Stimulated activated CD4-positive, alpha-beta T cell treated with anti-CD3 and anti-CD28 coated beads, Interleukin-1b, Interleukin-23, amount 100 ng/mL, for 4 hours (primary cell): ENCODE measurements around the gene MAF.

Source experiments
- DNase-seq, 2 donors: peaks; one replicate each; pipeline ENCODE4 v3.0.0-alpha.2; 2020; ENCODE audit warnings: low read depth in 2 of 2

The MAF gene

DNA sequence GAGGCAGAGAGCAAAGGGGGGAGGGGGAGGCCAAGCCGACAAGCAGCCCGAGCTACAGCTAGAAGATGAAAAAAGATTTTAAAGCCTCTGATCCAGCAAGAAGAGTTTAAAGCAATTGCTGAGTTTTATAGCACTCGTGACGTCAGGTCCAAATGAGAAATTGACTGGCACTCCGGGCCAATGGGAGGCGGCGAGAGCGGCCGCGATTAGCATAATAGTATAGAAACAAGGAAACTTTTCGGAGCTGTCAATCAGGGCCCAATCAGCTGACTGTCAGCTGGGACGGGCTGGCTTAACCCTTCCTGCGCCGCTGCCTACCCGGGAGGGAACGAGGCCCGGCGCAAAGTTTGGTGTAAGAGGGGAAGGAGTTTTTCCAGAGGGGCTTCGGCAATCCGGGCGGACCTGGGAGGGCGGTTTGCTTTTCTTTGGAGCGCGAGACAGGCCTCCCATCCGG is at the start of gene MAF:
Gene MAF (minus strand): TSS at position 100 of the 454 bp plus-strand sequence. CDS start 835 bp downstream, outside the sequence.
- peak; percentile 68 to 71 for DNase-seq

DNA sequence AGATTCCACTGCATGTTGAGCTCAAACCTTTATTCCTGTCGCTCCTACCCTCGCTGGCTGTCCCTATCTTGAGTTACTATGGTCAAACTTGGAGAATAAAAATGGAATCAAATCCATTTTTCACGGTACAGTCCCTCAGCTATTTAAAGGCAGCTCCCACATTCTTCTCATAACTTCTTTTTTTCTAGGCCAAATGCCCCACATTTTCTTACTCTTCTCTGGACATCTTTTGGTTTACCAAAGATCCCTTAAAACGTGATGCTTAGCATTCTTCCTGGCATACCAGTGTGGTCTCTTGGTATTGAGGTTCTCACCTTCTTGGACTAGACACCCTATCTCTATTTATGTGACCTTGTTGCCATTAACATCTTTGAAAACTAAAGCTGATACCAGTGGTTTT is 48.3 kb upstream of the MAF start:
- no peak for DNase-seq

DNA sequence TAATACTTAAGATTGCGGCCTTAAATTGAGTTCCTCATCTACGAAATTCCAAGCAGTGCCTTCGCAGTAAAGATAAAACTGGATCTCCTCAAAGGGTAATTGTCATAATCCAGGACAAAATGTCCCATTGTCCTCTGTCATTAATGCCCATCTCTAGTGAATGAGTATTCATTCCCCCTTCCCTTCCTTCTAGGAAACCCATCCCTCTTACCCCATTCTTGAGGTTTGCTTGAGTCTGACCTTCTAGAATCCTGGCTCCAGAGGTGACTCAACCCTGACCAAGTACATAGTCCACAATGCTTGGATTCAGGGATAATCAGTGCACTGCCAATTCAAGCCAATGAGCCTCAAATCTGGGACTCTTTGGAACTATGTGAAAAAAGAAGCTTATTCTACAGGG is 47.0 kb upstream of the MAF start:
- DNase-seq: no peak

DNA sequence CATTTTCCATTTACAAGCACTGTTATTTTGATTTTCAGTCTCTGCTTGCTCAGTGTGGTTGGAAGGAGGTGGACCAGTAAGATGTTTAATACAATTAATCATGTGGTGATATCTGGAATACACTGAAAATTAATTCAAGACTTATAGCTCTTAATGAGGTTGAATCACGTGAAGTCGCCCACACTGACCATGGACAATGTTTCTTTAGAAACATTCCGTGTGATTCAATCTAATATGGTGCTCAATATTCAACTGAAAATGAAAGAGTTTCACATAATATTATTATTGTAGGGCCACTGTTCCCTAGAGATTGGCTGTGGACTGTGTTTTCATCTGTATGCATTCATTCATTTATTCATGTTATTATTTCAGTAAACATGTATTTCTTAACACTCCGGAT is 45.2 kb upstream of the MAF start:
- DNase-seq: no peak

DNA sequence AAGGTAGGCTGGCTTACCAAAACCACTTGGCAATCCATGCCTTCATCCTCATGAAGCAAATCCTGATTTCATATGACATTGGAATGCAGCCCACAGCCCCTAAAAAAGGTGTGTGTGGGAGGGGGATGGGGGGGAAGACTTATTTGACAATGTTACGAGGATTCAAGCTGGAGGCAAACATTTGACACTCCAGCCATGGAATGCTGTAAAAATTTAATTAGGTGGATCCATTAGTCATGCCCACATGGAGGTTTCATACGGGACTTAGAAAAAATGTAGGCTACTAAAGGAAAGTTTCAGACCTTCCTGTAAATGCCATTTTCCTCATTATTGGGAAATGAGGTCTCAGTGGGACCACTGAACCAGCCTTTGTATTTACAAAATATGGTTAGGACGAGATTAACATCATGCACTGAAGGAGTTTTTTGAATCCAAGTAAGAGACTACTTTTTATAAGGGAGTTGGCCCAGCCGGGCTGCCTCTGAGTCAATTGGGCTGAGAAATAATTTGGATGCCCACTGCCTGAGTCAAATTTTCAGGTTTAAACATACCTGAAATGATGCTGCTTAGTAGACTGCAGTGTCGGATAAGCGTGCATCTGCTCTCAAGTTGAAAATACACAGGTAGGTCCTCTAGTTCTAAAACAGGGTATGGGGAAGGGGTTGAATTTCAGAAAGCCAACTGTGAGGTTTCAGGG is 44.6 kb upstream of the MAF start:
- no peak for DNase-seq

DNA sequence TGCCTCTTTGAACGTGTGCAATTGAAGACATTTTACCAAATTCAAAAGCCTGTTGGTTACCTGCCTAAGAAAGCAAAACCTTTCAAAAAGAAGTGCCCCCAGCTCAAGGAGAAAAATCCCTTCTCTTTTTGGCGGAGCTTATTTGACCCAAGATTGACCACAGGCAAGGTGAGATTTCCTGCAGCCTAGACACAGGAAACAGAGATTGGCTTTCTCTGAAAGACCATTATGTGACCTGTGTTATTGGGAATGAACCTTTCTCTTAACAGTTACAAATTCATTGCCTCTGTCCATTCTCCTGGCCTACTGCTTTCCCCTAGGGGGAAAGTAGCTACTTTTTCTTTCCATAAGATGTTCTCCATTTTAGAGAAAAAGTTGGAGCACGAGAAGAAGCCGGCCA is 42.1 kb upstream of the MAF start:
- DNase-seq: no peak

DNA sequence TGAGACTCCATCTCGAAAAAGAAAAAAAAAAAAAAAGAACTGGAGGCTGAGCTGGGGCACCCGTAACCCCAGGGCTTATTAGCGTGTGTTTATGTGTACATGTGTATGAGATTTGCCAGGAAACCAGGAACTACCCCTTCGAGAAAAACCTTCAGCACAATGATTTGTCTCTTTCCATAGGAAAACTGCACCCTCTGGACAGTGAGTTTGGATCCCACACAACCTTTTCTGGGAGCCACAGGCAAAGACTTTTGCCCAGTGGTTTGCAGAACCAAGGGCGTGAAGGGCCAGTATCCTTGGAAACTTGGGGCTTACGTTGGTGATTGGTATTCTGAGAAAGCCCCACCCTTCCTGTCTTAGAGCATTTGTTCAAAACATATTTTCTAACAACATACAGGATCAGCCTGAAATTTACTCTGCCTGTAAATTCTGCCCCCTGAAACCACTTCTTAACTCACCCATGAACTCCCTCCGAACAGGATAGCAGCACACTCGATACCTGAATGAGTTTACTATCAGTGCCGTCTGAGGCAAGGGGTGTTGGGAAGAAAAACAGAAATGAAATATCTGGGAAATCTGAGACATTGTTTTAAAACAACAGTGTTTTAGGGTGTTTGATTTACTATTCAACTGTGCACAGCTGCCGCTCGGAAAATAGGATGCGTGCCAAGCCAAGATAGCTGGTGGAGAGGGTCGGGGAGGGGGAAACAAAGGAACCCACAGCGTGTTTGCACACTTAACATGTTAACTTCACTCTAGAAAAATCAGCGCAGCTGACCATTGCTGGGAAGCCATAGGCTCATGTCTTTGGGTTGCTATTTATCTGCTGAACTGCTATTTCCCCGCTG is 40.2 kb upstream of the MAF start:
- no peak for DNase-seq

DNA sequence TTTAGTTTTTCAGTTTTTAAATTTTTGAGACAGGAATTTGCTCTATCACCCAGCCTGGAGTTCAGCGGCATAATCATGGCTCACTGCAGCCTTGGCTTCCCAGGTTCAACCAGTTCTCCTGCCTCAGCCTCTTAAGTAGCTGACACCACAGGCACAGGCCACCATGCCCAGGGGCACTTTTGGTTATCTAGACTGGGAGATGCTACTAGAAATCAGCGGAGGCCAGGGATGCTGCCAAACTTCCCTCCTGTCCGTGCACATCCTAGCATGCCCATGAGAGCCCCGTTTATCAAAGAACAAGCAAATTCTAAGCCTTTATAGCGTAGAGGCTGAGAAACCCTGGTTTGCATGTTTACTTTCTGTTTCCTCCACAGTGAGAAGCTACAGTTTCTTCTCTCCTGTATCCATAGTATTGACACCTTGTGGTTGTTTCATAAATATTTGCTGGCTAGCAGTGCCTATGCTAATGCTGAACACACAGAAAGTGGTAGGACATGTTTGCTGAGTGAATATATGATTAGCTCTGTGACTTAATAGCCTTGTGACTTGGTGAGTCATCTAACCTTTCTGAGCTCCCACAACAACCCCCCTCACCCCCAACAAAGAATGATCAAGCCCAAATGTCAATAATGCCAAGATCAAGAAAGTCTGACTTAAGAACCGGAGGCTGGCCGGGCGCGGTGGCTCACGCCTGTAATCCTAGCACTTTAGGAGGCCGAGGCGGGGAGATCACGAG is 39.2 kb upstream of the MAF start:
- DNase-seq: no peak

DNA sequence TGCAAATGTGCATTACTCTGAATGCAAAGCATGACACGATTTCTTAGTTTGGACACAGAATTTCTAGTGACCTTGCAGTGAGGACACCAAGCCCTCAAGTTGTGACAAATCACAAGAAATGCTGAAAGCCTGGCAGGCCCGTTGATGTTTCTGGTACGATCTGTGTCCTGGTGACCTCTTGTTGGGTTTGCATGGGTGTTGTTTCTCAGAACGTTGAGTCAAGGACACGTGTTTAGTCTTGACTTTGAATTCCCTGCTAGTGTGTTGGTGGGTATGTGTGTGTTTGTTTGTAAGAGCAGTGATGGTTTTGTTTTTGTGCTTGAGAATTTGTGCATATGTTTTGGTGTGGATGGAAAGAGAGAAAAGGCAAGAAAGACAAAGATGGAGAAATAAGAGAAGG is 37.8 kb upstream of the MAF start:
- DNase-seq: no peak

DNA sequence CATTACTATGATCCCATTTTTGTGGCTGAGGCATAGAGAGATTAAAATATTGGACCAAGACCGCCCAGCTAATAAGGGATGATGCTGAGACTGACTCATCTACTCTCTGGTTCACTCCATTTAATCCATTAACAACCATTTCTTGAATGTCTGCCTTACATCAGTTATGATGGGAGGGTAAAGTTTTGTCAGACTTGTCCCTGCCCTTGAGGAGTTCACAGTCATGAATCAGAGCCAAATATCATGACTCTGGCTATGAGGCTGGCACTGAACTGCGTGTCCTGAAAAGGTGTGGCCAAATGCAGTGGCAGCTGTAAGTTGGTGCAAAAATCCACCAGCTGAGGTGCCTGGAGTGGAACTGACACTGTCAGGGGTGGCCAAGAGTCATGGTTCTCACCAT is 35.0 kb upstream of the MAF start:
- DNase-seq: no peak

DNA sequence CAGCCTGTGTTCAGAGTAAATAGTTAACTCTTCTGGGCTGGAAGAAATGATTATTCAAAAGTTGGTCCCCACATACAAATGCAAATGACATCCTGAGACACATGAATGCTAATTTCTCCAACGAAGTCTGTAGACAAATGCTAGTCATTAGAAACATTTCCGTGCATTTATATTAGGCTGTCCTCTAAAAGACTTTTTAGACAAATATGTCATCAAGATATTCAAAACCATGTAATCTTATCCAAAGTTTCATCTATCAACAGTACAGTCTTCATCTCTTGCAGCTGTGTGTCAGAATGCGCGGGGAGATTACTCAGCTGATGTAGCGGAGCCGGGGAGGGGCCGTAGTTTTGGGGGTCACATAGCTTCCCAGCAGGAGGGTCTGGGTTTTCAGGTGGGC is 33.8 kb upstream of the MAF start:
- no peak for DNase-seq

DNA sequence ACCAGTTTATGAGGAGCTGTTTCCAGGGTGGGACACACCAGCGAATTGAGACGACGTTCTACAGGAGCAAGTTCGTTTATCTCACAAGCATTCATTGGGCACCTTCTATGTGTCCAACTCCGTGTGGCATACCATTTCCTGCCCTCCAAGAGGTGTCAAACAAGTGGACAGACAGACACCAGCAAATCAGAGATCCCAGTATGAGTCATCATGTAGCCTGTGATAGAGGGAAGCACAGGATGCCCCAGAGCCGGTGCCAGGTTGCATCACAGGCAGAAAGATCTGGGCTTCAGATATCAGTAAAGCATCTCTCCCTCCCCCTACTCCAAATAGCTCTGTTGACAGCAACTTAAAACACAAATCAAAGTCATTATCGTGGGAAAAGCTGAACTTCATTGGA is 31.8 kb upstream of the MAF start:
- no peak for DNase-seq

DNA sequence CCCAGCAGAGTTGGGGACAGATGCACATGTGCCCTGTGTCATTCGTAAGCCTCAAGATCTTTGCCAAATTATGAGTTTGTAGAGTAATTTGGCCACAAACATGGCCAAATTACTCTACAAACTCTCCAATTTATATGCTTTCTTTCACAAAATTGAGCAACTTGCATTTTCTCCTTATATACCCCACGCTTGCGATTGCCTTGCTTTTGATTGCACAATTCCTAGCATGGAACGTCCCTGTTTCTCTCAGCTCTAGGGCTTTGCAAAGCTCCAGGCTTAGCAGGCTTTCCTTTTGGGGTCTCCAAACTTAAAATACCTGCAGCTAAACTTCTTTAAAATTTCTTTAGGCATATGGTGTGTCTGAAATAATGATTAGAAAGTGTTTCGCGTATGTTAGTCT is 28.5 kb upstream of the MAF start:
- no peak for DNase-seq

DNA sequence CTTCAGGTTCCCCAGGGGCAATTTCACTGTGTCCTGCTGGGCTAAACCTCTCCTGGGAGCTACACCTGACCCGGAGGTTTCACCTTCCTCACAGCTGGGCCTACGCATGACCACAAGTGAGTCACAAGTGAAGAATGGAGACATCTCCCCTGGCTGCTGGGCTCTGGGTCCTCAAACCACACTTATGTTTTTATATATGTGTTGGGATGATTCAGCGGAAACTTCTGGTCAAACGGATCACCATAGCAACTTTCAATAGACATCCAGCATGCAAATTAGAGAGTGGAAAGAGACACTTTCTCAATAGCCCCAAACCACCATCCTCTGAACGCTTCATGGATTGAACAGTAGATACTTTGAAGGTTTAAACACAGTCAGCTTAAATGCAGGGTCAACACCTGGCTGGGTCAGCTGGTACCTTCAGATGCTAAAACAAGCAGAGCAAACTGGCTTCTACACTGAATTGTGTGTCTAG is 28.0 kb upstream of the MAF start:
- DNase-seq: peak; percentile 22 to 34

DNA sequence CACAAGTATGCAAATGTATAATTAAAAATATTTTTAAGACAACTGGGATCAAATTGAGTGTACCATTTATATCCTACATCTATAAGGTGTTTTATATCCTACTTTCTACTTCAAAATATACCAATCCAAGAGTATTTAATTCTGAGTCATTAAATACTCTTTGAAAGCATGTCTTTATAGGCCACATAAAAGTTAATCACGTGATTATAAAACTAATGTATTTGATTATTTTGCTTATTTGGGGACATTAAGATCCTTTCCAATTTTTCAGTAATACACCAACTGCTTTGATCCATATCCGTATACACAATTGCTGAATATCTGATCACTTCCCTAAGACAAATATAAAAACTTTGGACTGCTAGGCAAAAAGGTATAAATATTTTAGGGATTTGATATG is 26.6 kb upstream of the MAF start:
- DNase-seq: no peak

DNA sequence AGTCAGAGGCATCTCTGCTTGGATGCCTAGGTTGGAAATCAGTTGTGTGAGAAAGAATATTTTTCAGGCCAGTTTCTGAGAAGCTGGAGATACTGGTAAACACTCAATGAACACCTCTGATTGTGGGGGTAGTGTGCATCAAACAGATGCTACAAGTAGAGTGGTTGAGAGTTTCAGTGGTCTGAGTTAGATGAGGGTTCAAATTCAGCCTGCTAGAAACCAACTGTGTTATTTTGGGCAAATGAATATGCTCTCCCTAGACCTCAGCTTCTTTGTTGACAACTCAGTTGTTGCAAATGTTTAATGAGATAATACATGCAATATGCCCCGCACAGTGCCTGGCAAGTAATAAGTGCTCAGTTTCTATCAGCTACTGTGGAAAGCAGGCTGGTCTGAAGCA is 25.2 kb upstream of the MAF start:
- no peak for DNase-seq

DNA sequence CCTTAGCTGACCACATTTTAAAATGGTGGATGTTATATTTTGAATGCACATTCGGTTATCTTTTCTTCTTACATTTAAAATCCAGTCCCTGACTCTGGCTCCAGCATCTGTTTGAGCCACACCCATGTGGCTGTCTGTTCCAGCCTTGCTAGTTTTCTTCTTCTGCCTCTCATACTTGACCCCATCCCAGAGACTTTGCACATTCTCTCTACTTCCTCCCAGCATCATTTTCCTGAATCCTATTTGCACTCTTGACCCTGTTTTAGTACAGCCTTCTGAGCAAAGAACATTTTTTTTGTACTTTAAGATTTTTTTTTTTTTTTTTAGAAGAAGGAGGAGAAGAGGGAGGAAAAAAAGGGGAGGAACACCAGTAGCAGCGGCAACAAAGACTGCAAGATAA is 23.3 kb upstream of the MAF start:
- no peak for DNase-seq

DNA sequence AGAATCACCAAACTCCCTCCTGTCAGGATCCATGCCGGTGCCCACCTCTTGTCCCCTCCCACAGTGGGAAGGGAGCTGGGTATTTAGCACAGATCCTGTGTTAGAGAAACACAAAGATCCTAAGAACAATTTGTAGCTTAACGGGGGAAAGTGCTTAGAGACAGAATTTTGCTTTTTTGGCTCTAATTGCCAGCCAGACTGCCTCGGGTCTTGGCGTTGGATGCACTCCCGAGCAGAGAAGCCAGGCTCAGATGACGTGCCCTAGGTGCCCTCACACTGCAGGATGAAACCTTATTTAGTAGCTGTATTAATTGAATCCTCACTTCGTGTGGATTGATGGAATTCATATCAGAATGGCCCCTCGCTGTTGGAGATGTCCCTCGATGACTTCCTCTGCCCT is 22.5 kb upstream of the MAF start:
- DNase-seq: no peak

DNA sequence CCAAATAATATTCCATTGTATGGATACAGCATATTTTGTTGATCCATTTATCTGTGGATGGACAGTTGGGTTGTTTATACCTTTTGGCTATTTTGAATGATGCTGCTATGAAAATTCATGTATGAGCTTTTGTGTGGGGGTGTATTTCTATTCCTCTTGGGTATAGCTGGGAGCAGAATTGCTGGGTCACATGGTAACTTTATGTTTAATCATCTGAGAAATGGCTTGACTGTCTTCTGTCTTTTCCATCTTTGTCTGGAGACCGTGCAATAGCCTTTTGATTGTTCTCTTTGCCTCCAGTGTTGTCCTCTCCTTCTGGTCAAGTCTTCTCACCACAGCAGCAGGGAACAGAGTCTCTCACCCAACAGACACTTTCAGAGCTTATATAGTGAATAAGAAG is 20.5 kb upstream of the MAF start:
- no peak for DNase-seq

DNA sequence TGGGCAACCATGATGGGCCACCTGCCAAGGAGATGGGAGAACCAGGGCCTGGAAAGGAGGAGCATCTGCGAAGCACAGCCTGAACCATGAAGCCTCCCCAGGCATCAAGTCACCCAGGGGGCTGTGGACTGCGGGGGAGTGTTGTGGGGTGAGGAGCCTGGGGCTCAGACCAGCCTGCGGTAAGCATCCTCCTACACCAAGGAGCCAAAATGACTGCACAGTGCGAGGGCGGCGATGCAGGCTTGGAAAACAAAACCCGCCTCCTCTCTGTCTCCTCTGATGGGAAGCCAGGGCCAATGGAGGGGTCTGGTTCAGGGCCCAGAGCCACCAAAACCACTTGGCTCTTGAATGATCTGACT is 18.1 kb upstream of the MAF start:
- no peak for DNase-seq

DNA sequence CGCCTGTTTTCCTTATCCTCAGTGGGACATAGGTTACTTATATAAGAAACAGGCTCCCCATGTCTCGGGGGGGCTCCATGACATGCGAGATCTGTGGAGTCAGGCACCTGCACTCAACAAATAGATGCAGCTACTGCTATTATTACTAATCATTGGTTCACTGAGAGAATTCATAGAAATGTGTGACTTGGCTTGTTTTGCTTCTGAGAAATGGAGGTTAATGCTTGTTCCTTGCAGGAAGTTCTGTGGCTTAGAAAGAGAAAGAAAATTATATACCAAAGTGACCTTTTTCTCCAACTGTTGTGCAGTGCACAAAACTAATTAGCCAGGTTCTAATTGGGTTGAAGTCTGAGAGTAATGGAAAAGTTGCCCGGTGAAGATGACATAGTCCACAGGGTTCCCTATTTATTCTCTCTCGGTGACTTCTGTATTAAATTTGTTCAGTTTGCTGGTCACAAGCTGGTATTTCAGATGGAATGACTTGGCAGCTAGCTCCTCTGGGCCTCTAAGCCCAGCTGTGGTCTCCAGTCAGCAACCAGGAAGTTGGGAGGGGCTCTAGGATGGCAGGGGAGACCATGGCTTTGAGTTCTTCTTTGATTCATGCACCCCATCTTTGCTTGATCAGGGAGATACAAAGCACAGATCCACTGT is 17.6 kb upstream of the MAF start:
- no peak for DNase-seq

DNA sequence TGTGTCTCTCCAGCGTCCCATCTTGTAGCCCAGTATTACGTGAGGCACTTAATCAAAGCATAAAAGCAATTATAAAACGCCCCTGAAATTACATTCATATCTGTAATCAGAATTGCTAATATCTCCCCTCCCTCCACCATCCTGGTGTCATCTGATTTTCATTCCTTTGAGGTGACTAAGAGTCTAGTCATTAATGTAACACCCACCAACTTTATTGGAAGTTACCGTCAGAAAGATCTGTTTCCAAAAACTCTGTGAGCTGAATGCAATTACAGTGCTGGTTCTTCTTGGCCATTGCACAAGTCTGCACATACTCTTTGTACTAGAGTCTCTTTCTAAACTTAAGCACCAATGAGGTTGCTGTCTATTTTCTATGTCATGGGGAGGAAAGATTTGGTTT is 12.5 kb upstream of the MAF start:
- DNase-seq: no peak
